GM21367 (cell line): ENCODE results near the gene TMEM92.

Experiments
- ATAC-seq: cut with Tn5 transposase; IDR thresholded peaks from one replicate; pipeline ENCODE4 v1.9.1; 2021; ENCODE audit not compliant: unreplicated experiment

The TMEM92 gene

DNA sequence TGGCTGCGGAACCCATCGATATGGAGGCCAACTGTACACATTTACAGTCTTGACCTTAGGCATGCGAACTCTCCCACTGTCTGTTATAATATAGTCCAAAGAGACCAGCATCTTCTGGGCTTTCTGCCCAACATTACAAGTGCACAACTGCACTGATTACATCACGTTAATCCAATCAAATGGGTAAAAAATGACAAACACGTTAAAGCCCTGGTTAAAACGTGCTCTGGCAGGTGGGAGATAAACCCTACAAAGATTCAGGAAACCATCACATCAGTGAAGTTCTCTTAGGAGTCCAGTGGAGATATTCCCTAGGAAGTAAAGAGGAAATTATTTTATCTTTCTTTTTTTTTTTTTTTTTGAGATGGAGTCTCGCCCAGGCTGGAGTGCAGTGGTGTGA, 48.0 kb downstream of the TMEM92 start:
- ATAC-seq, result no peak

DNA sequence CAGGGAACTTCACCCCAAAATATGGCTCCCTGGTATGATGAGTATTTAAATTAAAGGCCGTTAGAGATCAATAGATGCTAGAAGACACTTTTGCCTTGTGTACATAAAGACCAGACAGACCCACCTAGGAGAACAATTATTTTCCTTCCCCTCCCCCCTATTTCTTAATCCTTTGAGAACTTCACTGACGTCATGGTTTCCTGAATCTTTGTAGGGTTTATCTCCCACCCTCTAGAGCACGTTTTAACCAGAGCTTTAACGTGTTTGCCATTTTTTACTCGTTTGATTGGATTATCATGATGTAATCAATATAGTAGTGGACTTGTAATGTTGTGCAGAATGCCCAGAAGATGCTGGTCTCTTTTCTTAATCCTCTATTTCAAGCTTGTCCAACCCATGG, 48.8 kb downstream of the TMEM92 start:
- ATAC-seq, result no peak

DNA sequence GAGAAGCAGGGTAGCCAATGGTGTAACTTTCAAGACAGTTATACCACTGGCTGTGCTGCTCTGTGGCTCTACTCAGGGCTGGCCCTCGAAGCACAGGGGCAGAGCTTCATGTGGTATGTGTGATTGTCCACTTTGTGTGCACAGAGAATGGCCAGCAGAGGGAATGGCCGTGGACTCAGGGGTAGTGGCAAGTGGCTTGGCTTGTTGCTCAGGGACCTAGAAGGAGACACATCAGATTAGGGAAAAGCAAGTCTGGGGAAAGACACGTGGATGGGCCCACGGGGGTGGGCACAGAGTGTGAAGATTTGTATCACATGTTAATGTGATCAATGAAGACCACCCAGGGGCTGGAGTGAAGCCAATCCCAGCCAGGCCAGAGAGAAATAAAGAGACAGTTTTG, 51.6 kb downstream of the TMEM92 start:
- no peak for ATAC-seq

DNA sequence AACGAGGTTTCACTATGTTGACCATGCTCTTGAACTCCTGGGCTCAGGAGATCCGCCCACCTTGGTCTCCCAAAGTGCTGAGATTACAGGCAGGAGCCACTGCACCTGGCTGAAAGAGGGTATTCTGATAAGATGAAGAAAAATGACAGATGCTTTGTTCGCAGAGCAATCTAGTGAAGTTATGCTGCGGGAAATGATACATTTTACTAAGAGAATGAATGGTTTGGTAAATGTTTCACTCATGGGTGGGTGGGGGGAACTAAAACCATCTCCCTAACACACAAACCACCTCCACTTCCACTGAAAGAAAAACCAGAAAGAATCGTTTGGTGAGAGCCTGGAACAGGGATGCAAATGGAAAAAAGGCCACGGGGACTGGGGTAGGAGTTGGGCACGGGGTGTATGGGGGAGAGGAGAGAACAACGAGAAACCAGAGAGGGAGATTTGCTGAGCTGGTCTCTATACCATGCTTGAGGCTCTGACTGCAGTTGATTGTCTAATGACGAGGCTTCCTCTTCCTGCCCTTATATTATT, 52.6 kb downstream of the TMEM92 start:
- ATAC-seq, result no peak

DNA sequence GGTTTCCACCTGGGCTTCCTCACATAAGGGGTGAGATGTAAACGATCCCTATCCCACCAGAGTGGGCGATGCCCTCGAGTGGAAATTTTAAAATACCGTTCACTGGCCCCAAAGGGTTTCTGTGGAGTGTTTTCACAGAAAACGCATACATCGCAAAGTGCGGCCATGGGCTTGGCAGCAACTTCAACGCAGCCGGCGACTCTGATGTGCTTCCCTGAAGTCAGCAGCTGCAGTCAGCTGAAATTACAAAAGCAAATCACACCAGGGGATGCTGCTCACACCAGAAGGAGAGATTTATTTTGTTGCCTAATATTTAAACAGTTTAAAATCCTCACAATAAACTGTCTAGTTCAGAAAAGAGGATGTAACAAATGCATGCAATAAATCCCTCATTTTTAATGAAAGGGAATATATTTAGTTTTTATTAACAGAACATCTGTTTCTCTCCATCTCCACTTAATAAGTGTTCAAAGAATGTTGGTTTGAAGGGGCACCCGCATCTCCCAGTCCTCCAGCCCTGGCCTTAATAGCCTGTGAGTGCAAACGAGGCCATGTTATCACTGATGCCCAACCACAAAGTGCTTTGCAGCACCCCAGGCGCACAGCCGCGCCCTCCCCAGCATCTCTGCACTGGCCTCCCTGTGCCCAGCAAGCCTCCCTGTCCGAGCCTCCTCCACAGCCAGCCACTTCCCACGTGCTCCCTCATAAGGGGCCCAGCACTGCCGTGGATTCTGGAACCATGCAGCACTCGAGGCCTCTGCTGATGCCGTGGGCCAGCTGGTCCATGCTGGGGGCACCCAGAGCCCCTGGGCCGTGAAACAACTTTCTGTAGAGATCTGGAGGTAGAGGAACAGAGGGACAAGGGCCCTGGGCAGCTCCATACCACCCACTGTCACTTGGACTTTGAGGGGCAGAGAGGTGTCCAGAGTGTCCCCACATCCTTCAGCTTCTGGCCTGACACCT, 54.4 kb downstream of the TMEM92 start:
- ATAC-seq, result no peak

DNA sequence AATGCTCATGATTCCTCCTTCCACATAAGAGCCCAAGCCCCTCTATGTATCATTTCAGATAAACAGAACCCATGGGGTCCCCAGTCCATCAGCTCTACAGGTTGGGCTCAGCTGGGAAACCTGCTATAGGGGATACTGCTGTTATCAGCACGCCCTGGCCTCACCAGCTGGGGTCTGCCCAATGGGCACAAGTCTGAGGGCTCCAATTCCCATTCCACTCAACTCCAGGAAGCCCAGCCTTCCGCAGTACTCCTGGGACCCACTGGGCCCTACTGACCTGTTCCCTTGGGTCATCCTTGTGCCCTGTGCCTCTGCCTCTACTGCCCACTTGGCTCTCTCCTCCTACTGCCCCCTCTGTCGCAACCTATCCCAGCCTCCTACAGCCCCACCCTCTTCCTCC, 55.5 kb downstream of the TMEM92 start:
- no peak for ATAC-seq

DNA sequence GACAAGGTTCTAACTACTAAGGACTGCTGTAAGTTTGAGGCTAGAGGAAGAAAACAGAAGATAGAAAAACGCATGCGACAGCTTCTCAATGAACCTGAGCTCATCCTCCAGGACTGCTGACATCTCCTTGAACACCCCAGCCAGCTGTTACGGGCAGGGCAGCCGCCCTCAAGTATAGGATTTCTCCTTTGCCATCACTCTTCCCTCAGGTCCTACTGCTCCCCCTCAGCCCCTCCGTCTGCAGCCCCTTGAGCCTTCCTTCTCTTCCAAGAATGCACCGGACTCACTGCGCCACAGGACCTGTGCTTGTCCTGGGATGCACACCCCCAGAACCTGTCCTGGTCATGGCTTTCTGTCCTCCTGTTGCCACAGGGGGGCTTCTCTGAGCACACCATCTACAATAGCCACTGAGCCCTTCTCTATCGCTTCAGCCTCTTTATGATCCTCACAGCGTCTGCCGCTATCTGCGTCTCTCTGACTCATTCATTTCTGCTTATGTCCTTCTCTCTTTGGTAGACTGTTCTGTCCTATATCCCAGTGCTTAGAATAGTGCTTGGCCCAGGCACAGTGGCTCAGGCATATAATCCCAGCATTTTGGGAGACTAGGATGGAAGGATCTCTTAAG, 56.0 kb downstream of the TMEM92 start:
- no peak for ATAC-seq
